IMR-90 (cell line): ENCODE data around the gene SCAMP1. TPM values are rescaled to one million over a fixed set of nuclear protein-coding genes. Genes with fewer than 3 reads are reported as not detected.

Experiments used
- ATAC-seq: fragments of 200-7000 bp; cut with Tn5 transposase; 2 replicates; pipeline ENCODE4 v1.9.1; 2020; ENCODE audit warnings: low read depth, mild to moderate bottlenecking, moderate library complexity
- BruUV-seq: library from RNA; stranded (reverse); fragments of 400-500 nt; replicated peaks from 2 replicates; lab custom pipeline; 2021; lab: Mats Ljungman, UMichigan
- CTCF ChIA-PET: fragments of 300-600 bp; formaldehyde crosslinking; extraction: SDS; loops from one replicate; lab custom pipeline; 2021; ENCODE audit warnings: antibody characterized with exemption; lab: Yijun Ruan, JAX
- POLR2A ChIA-PET: fragments of 300-600 bp; sonication (Branson Sonifier 250); formaldehyde crosslinking; loops from one replicate; lab custom pipeline; 2022; ENCODE audit warnings: antibody characterized with exemption; ENCODE audit not compliant: unreplicated experiment; lab: Charles Lee
- DNase-seq: peaks from one replicate; pipeline ENCODE4 v3.0.0; 2013
- H2AFZ ChIP-seq: replicated peaks from 2 replicates; pipeline ENCODE3; 2013; ENCODE audit warnings: low read length, mild to moderate bottlenecking; ENCODE audit not compliant: poor library complexity
- H2AK5ac ChIP-seq: 2 replicates; pipeline ENCODE4 v1.6.1; 2013; ENCODE audit warnings: low read depth, low read length, inconsistent platforms
- H2AK9ac ChIP-seq: replicated peaks from 2 replicates; pipeline ENCODE3; 2013; ENCODE audit warnings: mild to moderate bottlenecking, low read depth, low read length, moderate library complexity; ENCODE audit not compliant: poor library complexity
- H2BK120ac ChIP-seq: 2 replicates; pipeline ENCODE4 v1.6.1; 2013; ENCODE audit warnings: low read depth, low read length, inconsistent platforms
- H2BK15ac ChIP-seq: 3 replicates; pipeline ENCODE4 v1.6.1; 2013; ENCODE audit warnings: low read depth, low read length, inconsistent platforms
- H2BK20ac ChIP-seq: 2 replicates; pipeline ENCODE4 v1.6.1; 2013; ENCODE audit warnings: low read depth, mild to moderate bottlenecking, inconsistent platforms, low read length, moderate library complexity
- H2BK5ac ChIP-seq: 2 replicates; pipeline ENCODE4 v1.6.1; 2013; ENCODE audit warnings: mild to moderate bottlenecking, low read depth, low read length, inconsistent platforms; ENCODE audit not compliant: poor library complexity, severe bottlenecking
- H3K14ac ChIP-seq: replicated peaks from 2 replicates; pipeline ENCODE4 v1.6.1; 2013; ENCODE audit warnings: low read depth, low read length, inconsistent platforms
- H3K18ac ChIP-seq: 2 replicates; pipeline ENCODE4 v1.6.1; 2013; ENCODE audit warnings: low read depth, low read length, control low read depth
- H3K23ac ChIP-seq: 2 replicates; pipeline ENCODE4 v1.6.1; 2013; ENCODE audit warnings: low read depth, low read length, inconsistent platforms
- H3K27ac ChIP-seq: 2 replicates; pipeline ENCODE4 v1.5.1; 2013; ENCODE audit warnings: mild to moderate bottlenecking, control low read depth, low read length; ENCODE audit not compliant: insufficient read depth
- H3K27me3 ChIP-seq: 2 replicates; pipeline ENCODE4 v1.6.1; 2013; ENCODE audit warnings: low read length; ENCODE audit not compliant: control insufficient read depth, insufficient read depth
- H3K36me3 ChIP-seq: 2 replicates; pipeline ENCODE4 v1.6.1; 2013; ENCODE audit warnings: low read length, mixed read lengths; ENCODE audit not compliant: control insufficient read depth, insufficient read depth
- H3K4ac ChIP-seq: 2 replicates; pipeline ENCODE4 v1.6.1; 2013; ENCODE audit warnings: low read depth, low read length, inconsistent platforms
- H3K4me1 ChIP-seq: 2 replicates; pipeline ENCODE4 v1.6.1; 2013; ENCODE audit warnings: low read length, mixed read lengths; ENCODE audit not compliant: control insufficient read depth, insufficient read depth
- H3K4me2 ChIP-seq: 2 replicates; pipeline ENCODE4 v1.6.1; 2013; ENCODE audit warnings: low read depth, mild to moderate bottlenecking, control low read depth, low read length, moderate library complexity
- H3K4me3 ChIP-seq: 2 replicates; pipeline ENCODE4 v1.5.1; 2013; ENCODE audit warnings: low read depth, mild to moderate bottlenecking, control low read depth, low read length, moderate library complexity; ENCODE audit not compliant: insufficient read depth
- H3K56ac ChIP-seq: 2 replicates; pipeline ENCODE4 v1.6.1; 2013; ENCODE audit warnings: low read length, inconsistent platforms; ENCODE audit not compliant: insufficient read depth; ENCODE audit errors: extremely low read depth
- H3K79me1 ChIP-seq, 2 experiments: 2 replicates each; pipeline ENCODE4 v1.6.1; 2013; ENCODE audit warnings: low read length in 2 of 2, inconsistent platforms in 1 of 2, low read depth in 1 of 2
- H3K9ac ChIP-seq: 2 replicates; pipeline ENCODE4 v1.6.1; 2013; ENCODE audit warnings: low read depth, low read length, control low read depth
- H3K9me1 ChIP-seq: 2 replicates; pipeline ENCODE4 v1.6.1; 2013; ENCODE audit warnings: low read length, inconsistent platforms; ENCODE audit not compliant: insufficient read depth
- H3K9me3 ChIP-seq: 2 replicates; pipeline ENCODE4 v1.6.1; 2013; ENCODE audit warnings: low read length; ENCODE audit not compliant: control insufficient read depth, insufficient read depth
- H4K20me1 ChIP-seq: 2 replicates; pipeline ENCODE4 v1.6.1; 2013; ENCODE audit warnings: low read length, inconsistent platforms; ENCODE audit not compliant: insufficient read depth
- H4K5ac ChIP-seq: 2 replicates; pipeline ENCODE4 v1.6.1; 2013; ENCODE audit warnings: mild to moderate bottlenecking, low read depth, low read length, control low read depth
- H4K8ac ChIP-seq, 2 experiments: 2 replicates each; pipeline ENCODE4 v1.6.1; 2013; ENCODE audit warnings: low read depth in 2 of 2, low read length in 2 of 2, control low read depth in 1 of 2, inconsistent platforms in 1 of 2
- H4K91ac ChIP-seq: 2 replicates; pipeline ENCODE4 v1.6.1; 2013; ENCODE audit warnings: low read depth, low read length, inconsistent platforms; ENCODE audit not compliant: insufficient read depth
- RAD21 ChIP-seq: IDR thresholded peaks from 2 replicates; pipeline ENCODE4 v1.6.1; 2012; ENCODE audit warnings: low read length, improper control_type of control experiment
- WGBS, 2 experiments: methylation state at CpG; one replicate each; pipeline versions ENCODE4 v1.1.5 to v1.1.7; 2013; ENCODE audit warnings: missing lambda C conversion rate in 2 of 2; ENCODE audit not compliant: insufficient read length in 1 of 2; ENCODE audit errors: extremely low coverage in 2 of 2; 5-methylcytosine and 5-hydroxymethylcytosine counted together
- dilution Hi-C: fragments of 300-500 bp; cut with HindIII; formaldehyde crosslinking; loops from one replicate; pipeline ENCODE4 v1.14.3; 2018; ENCODE audit warnings: low sequenced_read_pairs; ENCODE audit not compliant: unreplicated experiment
- in situ Hi-C: fragments of 300-500 bp; cut with MboI; formaldehyde crosslinking; loops from 3 replicates; pipeline ENCODE4 v1.14.3; 2019; ENCODE audit warnings: low sequenced_read_pairs, inconsistent platforms, mixed read lengths
- intact Hi-C: fragments of 100-400 bp; cut with micrococcal nuclease; formaldehyde crosslinking; loops from 2 replicates; pipeline ENCODE4 v1.10.0; 2022
- polyA plus RNA-seq, 3 experiments: library from polyadenylated mRNA; depleted of rRNA; stranded (reverse); fragments of >200 nt; gene quantifications; 2 replicates each; pipeline ENCODE4 v1.2.3, GENCODE V29; 2012; ENCODE audit warnings: low replicate concordance in 1 of 3
- total RNA-seq: library from RNA; depleted of rRNA; stranded (reverse); fragments of >200 nt; gene quantifications from 2 replicates; pipeline ENCODE4 v1.2.3, GENCODE V29; 2012

Gene SCAMP1
- total and polyA plus RNA-seq, 2 of the 4 experiments (the other 2 are of a cell fraction): 13.5 to 114 TPM

DNA sequence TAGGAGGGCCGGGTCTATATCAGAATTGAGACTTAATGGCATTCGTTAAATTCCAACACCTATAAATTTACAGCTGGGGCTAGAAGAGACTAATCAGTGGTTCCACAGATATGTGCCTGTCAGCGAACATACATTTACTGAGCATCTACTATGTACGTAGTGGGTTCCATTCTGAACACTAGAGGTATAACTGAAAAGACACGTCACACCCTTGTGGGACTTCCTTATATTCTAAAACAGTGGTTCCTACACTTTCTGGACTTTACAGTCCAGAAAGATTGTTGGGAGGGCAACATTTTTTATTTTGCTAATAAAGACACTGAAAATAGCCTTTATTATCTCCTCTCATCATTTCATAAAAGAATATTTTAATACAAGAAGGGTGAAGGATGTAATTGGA is 140.5 kb downstream of the SCAMP1 start:
- no peak overlapping the region for H2AK5ac ChIP-seq
- in situ Hi-C loops (loop anchor here (10.0 kb wide), 1 partner anchor 94 kb away; no protein-coding TSS in a partner anchor), dilution Hi-C loops (no loop called here), intact Hi-C loops (loop anchor here (5.0 kb wide), 1 partner anchor 34 kb away; no protein-coding TSS in a partner anchor)
- H2AFZ ChIP-seq: no peak overlapping the region
- H3K36me3 ChIP-seq: no peaks in the 10 kb centered on the region; the same call in 1 of the 2 replicates
- H2BK15ac ChIP-seq: no peak overlapping the region
- ChIA-PET POLR2A (no interaction called here), CTCF (no interaction called here)
- H3K9me3 ChIP-seq: no peaks in the 10 kb centered on the region
- H3K4me2 ChIP-seq: no peak overlapping the region
- 0 out of 2 replicates have a peak overlapping the region, but pooled peaks have one; percentile 86 for H3K14ac ChIP-seq
- no peak overlapping the region for H2BK5ac ChIP-seq
- H4K8ac ChIP-seq: no peak overlapping the region
- peaks cover 35% of the 10 kb centered on the region for H3K4me1 ChIP-seq
- H3K23ac ChIP-seq: no peak overlapping the region
- no peak overlapping the region for H3K27ac ChIP-seq
- no peaks in the 10 kb centered on the region for H3K27me3 ChIP-seq
- H2BK120ac ChIP-seq: no peak overlapping the region
- no peak overlapping the region for H4K91ac ChIP-seq
- H3K18ac ChIP-seq: no peak overlapping the region
- no peak for DNase-seq
- H3K9me1 ChIP-seq: peaks cover 38% of the 10 kb centered on the region
- no peak overlapping the region for H3K4ac ChIP-seq
- no peak overlapping the region for H4K5ac ChIP-seq
- 100% methylated on average over 1 of the region's 5 CpGs; no CpG with 5 or more reads in 1 of the 2 experiments for WGBS, 2 experiments
- no peak for ATAC-seq
- no peak overlapping the region for H2BK20ac ChIP-seq
- H3K56ac ChIP-seq: no peak overlapping the region
- no peak overlapping the region for H3K9ac ChIP-seq
- H3K79me1 ChIP-seq: peaks cover 44 to 83% of the 10 kb centered on the region in 2 experiments
- H2AK9ac ChIP-seq: no peak overlapping the region
- H3K4me3 ChIP-seq: no peak overlapping the region
- peaks cover 46% of the 10 kb centered on the region for H4K20me1 ChIP-seq
- TF ChIP-seq RAD21: no peak
- no TSS peak for BruUV-seq
